SK-N-SH (cell line): ENCODE data around the gene ATP2A3. TPM values are rescaled to one million over a fixed set of nuclear protein-coding genes. Genes with fewer than 3 reads are reported as not detected.

ENCODE experiments used
- CTCF ChIA-PET: fragments of 300-600, 350-600 bp; formaldehyde crosslinking; extraction: SDS; loops from one replicate; lab custom pipeline; 2021; lab: Yijun Ruan, JAX
- POLR2A ChIA-PET: fragments of 350-600 bp; sonication (Branson Sonifier 250); formaldehyde crosslinking; extraction: SDS; loops from one replicate; lab custom pipeline; 2020; ENCODE audit warnings: antibody characterized with exemption, inconsistent platforms; lab: Yijun Ruan, JAX
- DNase-seq: peaks from one replicate; pipeline ENCODE4 v3.0.0; 2012
- H2AFZ ChIP-seq: fragments of 200-600 bp; sonication (generic); 2 replicates; pipeline ENCODE4 v1.8.1; 2016; ENCODE audit warnings: antibody characterized with exemption, mild to moderate bottlenecking, low read depth
- H3F3A ChIP-seq: fragments of 200-600 bp; sonication (generic); replicated peaks from 2 replicates; pipeline ENCODE3; 2016; ENCODE audit warnings: antibody characterized with exemption, mild to moderate bottlenecking; ENCODE audit not compliant: insufficient read depth
- H3K27ac ChIP-seq, 2 experiments: fragments of 200-500 bp in 1 of 2; fragments of 200-600 bp in 1 of 2; sonication (Bioruptor generic) in 1 of 2; sonication (generic), shearing (Covaris generic) in 1 of 2; 2 replicates each; pipeline versions ENCODE4 v1.5.1 to v1.6.1; 2014 to 2016; ENCODE audit warnings: low read depth in 2 of 2, inconsistent platforms in 1 of 2, low read length in 1 of 2, mild to moderate bottlenecking in 1 of 2, mixed read lengths in 1 of 2
- H3K27me3 ChIP-seq: fragments of 200-600 bp; sonication (generic), shearing (Covaris generic); 2 replicates; pipeline ENCODE4 v1.6.1; 2016; ENCODE audit warnings: mixed run types; ENCODE audit not compliant: insufficient read depth
- H3K36me3 ChIP-seq, 2 experiments: fragments of 200-500 bp in 1 of 2; fragments of 200-600 bp in 1 of 2; sonication (Bioruptor generic) in 1 of 2; sonication (generic) in 1 of 2; replicated peaks in 1 of 2; 2 replicates each; pipeline versions ENCODE3 to v1.5.1; 2014 to 2016; ENCODE audit warnings: low read length in 1 of 2, mild to moderate bottlenecking in 1 of 2; ENCODE audit not compliant: insufficient read depth in 2 of 2, control insufficient read depth in 1 of 2
- H3K4me1 ChIP-seq, 2 experiments: fragments of 200-500 bp in 1 of 2; fragments of 200-600 bp in 1 of 2; sonication (Bioruptor generic) in 1 of 2; sonication (generic), shearing (Covaris generic) in 1 of 2; 2 replicates each; pipeline versions ENCODE4 v1.5.1 to v1.6.1; 2014 to 2016; ENCODE audit warnings: low read depth in 1 of 2, low read length in 1 of 2, mixed run types in 1 of 2; ENCODE audit not compliant: insufficient read depth in 2 of 2, control insufficient read depth in 1 of 2
- H3K4me2 ChIP-seq: fragments of 200-600 bp; sonication (generic), shearing (Covaris generic); 2 replicates; pipeline ENCODE4 v1.6.1; 2017; ENCODE audit warnings: mixed run types
- H3K4me3 ChIP-seq, 2 experiments: fragments of 200-500 bp in 1 of 2; fragments of 200-600 bp in 1 of 2; sonication (Bioruptor generic) in 1 of 2; sonication (generic), shearing (Covaris generic) in 1 of 2; 2 replicates each; pipeline versions ENCODE4 v1.5.1 to v1.8.1; 2014 to 2016; ENCODE audit warnings: low read depth in 2 of 2, inconsistent platforms in 1 of 2, low read length in 1 of 2, mild to moderate bottlenecking in 1 of 2, mixed read lengths in 1 of 2, moderate library complexity in 1 of 2
- H3K79me2 ChIP-seq: fragments of 200-600 bp; sonication (generic); 2 replicates; pipeline ENCODE4 v1.8.1; 2017; ENCODE audit warnings: mild to moderate bottlenecking; ENCODE audit not compliant: insufficient read depth
- H3K9ac ChIP-seq: fragments of 200-600 bp; sonication (generic); 2 replicates; pipeline ENCODE4 v1.6.1; 2017; ENCODE audit warnings: mixed run types
- H3K9me2 ChIP-seq: fragments of 200-600 bp; sonication (generic); 2 replicates; pipeline ENCODE4 v1.6.1; 2017; ENCODE audit warnings: mixed run types
- H3K9me3 ChIP-seq: fragments of 200-600 bp; sonication (generic); 2 replicates; pipeline ENCODE4 v1.6.1; 2017; ENCODE audit warnings: mixed run types, mild to moderate bottlenecking, moderate library complexity
- H4K20me1 ChIP-seq: fragments of 200-600 bp; sonication (generic); 2 replicates; pipeline ENCODE4 v1.6.1; 2017; ENCODE audit warnings: mild to moderate bottlenecking, mixed run types; ENCODE audit not compliant: insufficient read depth
- EZH2phosphoT487 ChIP-seq: fragments of 200-600 bp; sonication (generic); IDR thresholded peaks from 2 replicates; pipeline ENCODE4 v1.6.1; 2017; ENCODE audit warnings: low read depth, mixed run types, mild to moderate bottlenecking, antibody characterized with exemption, moderate library complexity, borderline replicate concordance
- FOSL2 ChIP-seq: IDR thresholded peaks from 2 replicates; pipeline ENCODE4 v1.4.0; 2012; ENCODE audit warnings: low read depth, mild to moderate bottlenecking, moderate library complexity, borderline replicate concordance
- GABPA ChIP-seq: IDR thresholded peaks from 2 replicates; pipeline ENCODE4 v1.4.0; 2012; ENCODE audit warnings: low read depth, mild to moderate bottlenecking
- GATA2 ChIP-seq: sonication (generic); formaldehyde crosslinking; IDR thresholded peaks from 2 replicates; pipeline ENCODE4 v1.5.0; 2020; ENCODE audit warnings: mild to moderate bottlenecking, missing genetic modification reagents
- MEF2A ChIP-seq: IDR thresholded peaks from 2 replicates; pipeline ENCODE4 v1.4.0; 2012; ENCODE audit warnings: low read depth, borderline replicate concordance
- PBX3 ChIP-seq: IDR thresholded peaks from 2 replicates; pipeline ENCODE4; 2012
- RFX5 ChIP-seq: IDR thresholded peaks from 2 replicates; pipeline ENCODE4 v1.6.1; 2012; ENCODE audit warnings: mild to moderate bottlenecking, improper control_type of control experiment, low read length
- RXRA ChIP-seq: IDR thresholded peaks from 2 replicates; pipeline ENCODE4 v1.4.0; 2012; ENCODE audit warnings: low read depth, mild to moderate bottlenecking, borderline replicate concordance
- TAF1 ChIP-seq: IDR thresholded peaks from 2 replicates; pipeline ENCODE4 v1.6.1; 2012; ENCODE audit warnings: low read depth, mild to moderate bottlenecking, low read length, moderate library complexity, borderline replicate concordance
- WGBS: methylation state at CpG from one replicate; pipeline ENCODE4 v1.1.6; 2017; ENCODE audit warnings: low lambda C conversion rate; 5-methylcytosine and 5-hydroxymethylcytosine counted together
- polyA plus RNA-seq, 3 experiments: library from polyadenylated mRNA; depleted of rRNA; stranded (reverse); fragments of >200 nt; gene quantifications; 2 replicates each; pipeline ENCODE4 v1.2.3, GENCODE V29; 2012

The ATP2A3 gene
- polyA plus RNA-seq, 1 of the 3 experiments (the other 2 are of a cell fraction), result 2.1 TPM

GRCh38 chr17:3919123-3919624, 45.1 kb downstream of the ATP2A3 start:
- H3K4me2 ChIP-seq, result no peak overlapping the region
- ChIA-PET POLR2A (no interaction called here), CTCF (interaction anchor here (1.2 to 1.3 kb wide), 2 partner anchors 56 to 156 kb away, joined by 3 read pairs; no protein-coding TSS in a partner anchor)
- no peak overlapping the region for H3K9ac ChIP-seq
- H4K20me1 ChIP-seq, result no peaks in the 10 kb centered on the region
- WGBS, result 92% methylated on average over 7 of the region's 22 CpGs
- H3K27ac ChIP-seq, result no peak overlapping the region
- H3K36me3 ChIP-seq, result no peaks in the 10 kb centered on the region
- no peak overlapping the region for H2AFZ ChIP-seq
- no peaks in the 10 kb centered on the region for H3K9me2 ChIP-seq
- TF ChIP-seq GATA2 (CRISPR knock-in tag) (no peak), PBX3 (no peak), GABPA (no peak), TAF1 (no peak), FOSL2 (no peak), MEF2A (no peak)
- H3K4me3 ChIP-seq, result no peak overlapping the region
- no peaks in the 10 kb centered on the region for H3K27me3 ChIP-seq
- H3F3A ChIP-seq, result no peaks in the 10 kb centered on the region
- no peaks in the 10 kb centered on the region for H3K79me2 ChIP-seq
- no peak for DNase-seq
- peaks cover 0 to 15% of the 10 kb centered on the region in 2 experiments; a peak in 1 of 4 replicates for H3K4me1 ChIP-seq
- H3K9me3 ChIP-seq, result no peaks in the 10 kb centered on the region

GRCh38 chr17:3918372-3919122, 45.7 kb downstream of the ATP2A3 start:
- 78% methylated on average over 7 of the region's 8 CpGs for WGBS
- no peak overlapping the region for H2AFZ ChIP-seq
- H3K36me3 ChIP-seq, result no peaks in the 10 kb centered on the region
- no peak overlapping the region for H3K9ac ChIP-seq
- H3K27ac ChIP-seq, result peak overlapping the region in 1 of 2 experiments; percentile 9; a peak in 1 of 4 replicates
- H3K4me3 ChIP-seq, result no peak overlapping the region
- no peaks in the 10 kb centered on the region for H3F3A ChIP-seq
- no peaks in the 10 kb centered on the region for H3K9me2 ChIP-seq
- H3K79me2 ChIP-seq, result no peaks in the 10 kb centered on the region
- CTCF ChIA-PET, result interaction anchor here (1.3 to 2.2 kb wide), 2 partner anchors 55 to 85 kb away, joined by 3 to 10 read pairs; no protein-coding TSS in a partner anchor
- no peaks in the 10 kb centered on the region for H4K20me1 ChIP-seq
- TF ChIP-seq GATA2 (CRISPR knock-in tag) (peak; percentile 12; the same call in 1 of the 2 replicates), EZH2phosphoT487 (no peak), RFX5 (no peak), RXRA (no peak)
- H3K4me2 ChIP-seq, result no peak overlapping the region
- peaks cover 0 to 17% of the 10 kb centered on the region in 2 experiments; a peak in 1 of 4 replicates for H3K4me1 ChIP-seq
- no peaks in the 10 kb centered on the region for H3K9me3 ChIP-seq
- POLR2A ChIA-PET, result no interaction called here
- H3K27me3 ChIP-seq, result no peaks in the 10 kb centered on the region
- peak; percentile 58 for DNase-seq
